Endothelial cell of umbilical vein (primary cell): ENCODE data around the gene PFKFB4.

Experiments
- EZH2 ChIP-seq: IDR thresholded peaks from 2 replicates; pipeline ENCODE4 v1.6.1; 2012; ENCODE audit warnings: borderline replicate concordance, low read depth, mild to moderate bottlenecking, moderate library complexity, low read length, inconsistent platforms; ENCODE audit not compliant: severe bottlenecking
- GATA2 ChIP-seq: IDR thresholded peaks from 2 replicates; pipeline ENCODE4 v1.7.0; 2011; ENCODE audit warnings: low read depth, mild to moderate bottlenecking, moderate library complexity, mixed read lengths, low read length; ENCODE audit not compliant: insufficient read length, insufficient read depth
- POLR2A ChIP-seq: IDR thresholded peaks from 2 replicates; pipeline ENCODE4 v1.6.1; 2012; ENCODE audit warnings: low read depth, mild to moderate bottlenecking, control low read depth, low read length
- POLR2AphosphoS5 ChIP-seq: IDR thresholded peaks from 2 replicates; pipeline ENCODE4 v1.6.1; 2012; ENCODE audit warnings: low read depth, mild to moderate bottlenecking, control low read depth, low read length, moderate library complexity; ENCODE audit not compliant: insufficient read depth
- TF ChIP-seq, protein P1 (sequence below), 2 donors: IDR thresholded peaks; 1 replicate in 1 of 2; 2 replicates in 1 of 2; pipeline ENCODE4 v1.5.1; 2011; ENCODE audit warnings: low read length in 2 of 2, mild to moderate bottlenecking in 2 of 2, moderate library complexity in 2 of 2, control low read depth in 1 of 2, inconsistent platforms in 1 of 2, low read depth in 1 of 2; ENCODE audit not compliant: insufficient read depth in 1 of 2; ENCODE audit errors: extremely low read depth in 1 of 2

GRCh38 chr3:48501196-48501595 is 55.4 kb downstream of the PFKFB4 start:
- no peak for TF ChIP-seq POLR2AphosphoS5
- TF ChIP-seq, protein P1, sequence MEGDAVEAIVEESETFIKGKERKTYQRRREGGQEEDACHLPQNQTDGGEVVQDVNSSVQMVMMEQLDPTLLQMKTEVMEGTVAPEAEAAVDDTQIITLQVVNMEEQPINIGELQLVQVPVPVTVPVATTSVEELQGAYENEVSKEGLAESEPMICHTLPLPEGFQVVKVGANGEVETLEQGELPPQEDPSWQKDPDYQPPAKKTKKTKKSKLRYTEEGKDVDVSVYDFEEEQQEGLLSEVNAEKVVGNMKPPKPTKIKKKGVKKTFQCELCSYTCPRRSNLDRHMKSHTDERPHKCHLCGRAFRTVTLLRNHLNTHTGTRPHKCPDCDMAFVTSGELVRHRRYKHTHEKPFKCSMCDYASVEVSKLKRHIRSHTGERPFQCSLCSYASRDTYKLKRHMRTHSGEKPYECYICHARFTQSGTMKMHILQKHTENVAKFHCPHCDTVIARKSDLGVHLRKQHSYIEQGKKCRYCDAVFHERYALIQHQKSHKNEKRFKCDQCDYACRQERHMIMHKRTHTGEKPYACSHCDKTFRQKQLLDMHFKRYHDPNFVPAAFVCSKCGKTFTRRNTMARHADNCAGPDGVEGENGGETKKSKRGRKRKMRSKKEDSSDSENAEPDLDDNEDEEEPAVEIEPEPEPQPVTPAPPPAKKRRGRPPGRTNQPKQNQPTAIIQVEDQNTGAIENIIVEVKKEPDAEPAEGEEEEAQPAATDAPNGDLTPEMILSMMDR (IDR thresholded peaks at IDR 0.05; ENCODE audit: extremely low read depth in 1 of 2, insufficient read depth in 1 of 2, low read depth in 1 of 2, low read length in 2 of 2) = no peak
- TF ChIP-seq GATA2 = no peak
- TF ChIP-seq EZH2 = no peak
- no peak for TF ChIP-seq POLR2A
